ENCODE data around the gene PTPRN2. TPM values are rescaled to one million over a fixed set of nuclear protein-coding genes. Genes with fewer than 3 reads are reported as not detected.

PTPRN2 gene
- total and polyA plus RNA-seq, 9 of the 15 experiments (the other 6 are each of a cell fraction or from before 2014, with no cell fraction given): not detected

DNA sequence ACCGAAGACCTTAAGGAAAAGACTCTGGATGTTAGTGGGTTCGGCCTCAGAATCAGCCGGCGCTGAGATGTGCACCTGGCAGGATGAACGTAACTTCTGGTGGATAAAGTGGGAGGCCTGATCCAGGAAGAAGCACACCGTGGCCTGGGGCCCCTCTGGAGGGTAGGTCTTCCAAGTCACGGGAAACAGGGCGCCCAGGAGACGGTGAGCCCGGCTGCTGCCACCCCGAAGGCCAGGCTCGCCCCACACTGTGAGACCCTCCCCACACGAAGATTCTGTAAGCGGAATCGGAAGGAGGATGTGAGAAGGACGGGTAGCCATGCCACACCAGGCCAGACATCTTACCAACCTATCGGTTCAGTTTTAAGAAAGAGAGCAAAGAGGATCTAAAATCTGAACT is 971.8 kb downstream of the PTPRN2 start:
- in situ Hi-C loops (cut with MboI): no loop called here
- H2AFZ ChIP-seq (ENCODE audit: low read depth, low read length): no peak overlapping the region
- H4K20me1 ChIP-seq (replicated peaks; ENCODE audit: control insufficient read depth, insufficient read depth, low read length): peaks cover 25% of the 10 kb centered on the region
- H3K4me3 ChIP-seq: no peak overlapping the region
- DNase-seq (ENCODE audit: extremely low read depth in 1 of 4, low spot score in 3 of 4) (no peak), ATAC-seq (no peak), FAIRE-seq (no peak)
- WGBS (ENCODE audit: insufficient coverage, low coverage, missing lambda C conversion rate): 0% methylated on average over 17 of the region's 17 CpGs
- H3K27me3 ChIP-seq (ENCODE audit: control insufficient read depth in 2 of 2, insufficient read depth in 2 of 2, low read length in 2 of 2): peaks cover 83 to 98% of the 10 kb centered on the region in 2 experiments
- ChIA-PET POLR2A (interaction anchor here (0.6 to 1.1 kb wide), 2 partner anchors 20 to 89 kb away, joined by 3 read pairs; no protein-coding TSS in a partner anchor), CTCF (ENCODE audit: low intra/inter-chr PET ratio) (no interaction called here)
- no peaks in the 10 kb centered on the region for H3K36me3 ChIP-seq (ENCODE audit: control insufficient read depth, insufficient read depth, low read length)
- H3K9ac ChIP-seq (ENCODE audit: insufficient read depth in 1 of 2, low read depth in 2 of 2, low read length in 2 of 2): no peak overlapping the region
- H3K27ac ChIP-seq (ENCODE audit: extremely low read depth, low read depth, low read length): no peak overlapping the region
- H3K4me2 ChIP-seq (ENCODE audit: insufficient read depth, low read length): no peak overlapping the region
- intact Hi-C loops (cut with micrococcal nuclease): no loop called here
- BruUV-seq (replicated peaks): no TSS peak
- H3K9me3 ChIP-seq (replicated peaks; ENCODE audit: control insufficient read depth, insufficient read depth, low read depth, low read length): no peaks in the 10 kb centered on the region
- H3K4me1 ChIP-seq (replicated peaks in 1 of 2; ENCODE audit: control insufficient read depth in 2 of 2, insufficient read depth in 2 of 2, low read length in 2 of 2): peaks cover 0 to 26% of the 10 kb centered on the region in 2 experiments; a peak in 1 of 5 replicates
- no peaks in the 10 kb centered on the region for H3K79me2 ChIP-seq (ENCODE audit: control insufficient read depth, insufficient read depth, low read length)
- TF ChIP-seq HMG20A (CRISPR knock-in tag; conservative IDR thresholded peaks at IDR 0.05): no peak
- TF ChIP-seq ZNF146 (CRISPR knock-in tag; IDR thresholded peaks at IDR 0.05; ENCODE audit: unreplicated experiment): no peak
- TF ChIP-seq BHLHE40 (IDR thresholded peaks at IDR 0.05; ENCODE audit: low read length): no peak
- no peak for TF ChIP-seq ZNF436 (CRISPR knock-in tag; IDR thresholded peaks at IDR 0.05)
- TF ChIP-seq ADNP (tag; IDR thresholded peaks at IDR 0.05): no peak
- TF ChIP-seq, protein P1, sequence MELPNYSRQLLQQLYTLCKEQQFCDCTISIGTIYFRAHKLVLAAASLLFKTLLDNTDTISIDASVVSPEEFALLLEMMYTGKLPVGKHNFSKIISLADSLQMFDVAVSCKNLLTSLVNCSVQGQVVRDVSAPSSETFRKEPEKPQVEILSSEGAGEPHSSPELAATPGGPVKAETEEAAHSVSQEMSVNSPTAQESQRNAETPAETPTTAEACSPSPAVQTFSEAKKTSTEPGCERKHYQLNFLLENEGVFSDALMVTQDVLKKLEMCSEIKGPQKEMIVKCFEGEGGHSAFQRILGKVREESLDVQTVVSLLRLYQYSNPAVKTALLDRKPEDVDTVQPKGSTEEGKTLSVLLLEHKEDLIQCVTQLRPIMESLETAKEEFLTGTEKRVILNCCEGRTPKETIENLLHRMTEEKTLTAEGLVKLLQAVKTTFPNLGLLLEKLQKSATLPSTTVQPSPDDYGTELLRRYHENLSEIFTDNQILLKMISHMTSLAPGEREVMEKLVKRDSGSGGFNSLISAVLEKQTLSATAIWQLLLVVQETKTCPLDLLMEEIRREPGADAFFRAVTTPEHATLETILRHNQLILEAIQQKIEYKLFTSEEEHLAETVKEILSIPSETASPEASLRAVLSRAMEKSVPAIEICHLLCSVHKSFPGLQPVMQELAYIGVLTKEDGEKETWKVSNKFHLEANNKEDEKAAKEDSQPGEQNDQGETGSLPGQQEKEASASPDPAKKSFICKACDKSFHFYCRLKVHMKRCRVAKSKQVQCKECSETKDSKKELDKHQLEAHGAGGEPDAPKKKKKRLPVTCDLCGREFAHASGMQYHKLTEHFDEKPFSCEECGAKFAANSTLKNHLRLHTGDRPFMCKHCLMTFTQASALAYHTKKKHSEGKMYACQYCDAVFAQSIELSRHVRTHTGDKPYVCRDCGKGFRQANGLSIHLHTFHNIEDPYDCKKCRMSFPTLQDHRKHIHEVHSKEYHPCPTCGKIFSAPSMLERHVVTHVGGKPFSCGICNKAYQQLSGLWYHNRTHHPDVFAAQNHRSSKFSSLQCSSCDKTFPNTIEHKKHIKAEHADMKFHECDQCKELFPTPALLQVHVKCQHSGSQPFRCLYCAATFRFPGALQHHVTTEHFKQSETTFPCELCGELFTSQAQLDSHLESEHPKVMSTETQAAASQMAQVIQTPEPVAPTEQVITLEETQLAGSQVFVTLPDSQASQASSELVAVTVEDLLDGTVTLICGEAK (IDR thresholded peaks at IDR 0.05): no peak
- TF ChIP-seq, protein P1 (CRISPR knock-in tag; IDR thresholded peaks at IDR 0.05): no peak
- TF ChIP-seq DNMT1 (IDR thresholded peaks at IDR 0.05): no peak
- TF ChIP-seq ZC3H8 (IDR thresholded peaks at IDR 0.05): no peak
- TF ChIP-seq ZNF79 (CRISPR knock-in tag; IDR thresholded peaks at IDR 0.05; ENCODE audit: low read depth): no peak
- TF ChIP-seq SMAD2 (IDR thresholded peaks at IDR 0.05; ENCODE audit: low read depth, low read length): no peak
- no peak for TF ChIP-seq SMARCB1 (IDR thresholded peaks at IDR 0.05; ENCODE audit: insufficient read length, low read depth)
- peaks cover 6% of the 10 kb centered on the region for H3K9me1 ChIP-seq (ENCODE audit: control insufficient read depth, insufficient read depth, low read length)
